Choroid plexus epithelial cell (primary cell): ENCODE measurements around the gene GPHN.
A peak's percentile ranks its signal among the peaks of the same experiment; 100 is the strongest.

ENCODE experiments used
- DNase-seq: peaks from one replicate; pipeline ENCODE4 v3.0.0-alpha.2; 2010; ENCODE audit warnings: low read depth
- H3K4me3 ChIP-seq: 2 replicates; pipeline ENCODE4 v1.5.1; 2011; ENCODE audit warnings: low read depth, mild to moderate bottlenecking, control low read depth, low read length, moderate library complexity
- CTCF ChIP-seq: conservative IDR thresholded peaks from 2 replicates; pipeline ENCODE4 v1.5.1; 2011; ENCODE audit warnings: low read depth, mild to moderate bottlenecking, control low read depth, inconsistent platforms, low read length, moderate library complexity

Gene GPHN

GRCh38 chr14:66650491-66650911 lies 142.6 kb downstream of the GPHN start:
- H3K4me3 ChIP-seq, result no peak overlapping the region
- peak; percentile 12 for DNase-seq
- TF ChIP-seq CTCF, result no peak

- H3K4me3 ChIP-seq, result no peak overlapping the region
- DNase-seq, result no peak
- no peak for TF ChIP-seq CTCF
Measured at GRCh38 chr14:66651536-66652220, 143.7 kb downstream of the GPHN start.

- TF ChIP-seq CTCF, result no peak
- peak; percentile 6 for DNase-seq
Measured at GRCh38 chr14:66652525-66653106, 144.7 kb downstream of the GPHN start.

GRCh38 chr14:66657780-66658179 lies 149.8 kb downstream of the GPHN start:
- H3K4me3 ChIP-seq, result no peak overlapping the region
- no peak for TF ChIP-seq CTCF
- no peak for DNase-seq

More at GRCh38 chr14:66652525-66653106, 144.7 kb downstream of the GPHN start:
- no peak overlapping the region for H3K4me3 ChIP-seq

- peak; percentile 63 for DNase-seq
- peak; percentile 82 for TF ChIP-seq CTCF
- no peak overlapping the region for H3K4me3 ChIP-seq
Measured at GRCh38 chr14:66662374-66662773, 154.4 kb downstream of the GPHN start.

- DNase-seq, result no peak
- no peak overlapping the region for H3K4me3 ChIP-seq
- no peak for TF ChIP-seq CTCF
Measured at GRCh38 chr14:66677780-66678179, 169.8 kb downstream of the GPHN start.

GRCh38 chr14:66680216-66680615 lies 172.3 kb downstream of the GPHN start:
- TF ChIP-seq CTCF, result no peak
- no peak overlapping the region for H3K4me3 ChIP-seq
- no peak for DNase-seq
